ENCODE measurements around the gene SLC6A9. TPM values are rescaled to one million over a fixed set of nuclear protein-coding genes. Genes with fewer than 3 reads are reported as not detected.

Gene SLC6A9
- total RNA-seq, 3 donors from 2014 or later, result 21.1 to 52.5 (median 38.1) TPM

DNA sequence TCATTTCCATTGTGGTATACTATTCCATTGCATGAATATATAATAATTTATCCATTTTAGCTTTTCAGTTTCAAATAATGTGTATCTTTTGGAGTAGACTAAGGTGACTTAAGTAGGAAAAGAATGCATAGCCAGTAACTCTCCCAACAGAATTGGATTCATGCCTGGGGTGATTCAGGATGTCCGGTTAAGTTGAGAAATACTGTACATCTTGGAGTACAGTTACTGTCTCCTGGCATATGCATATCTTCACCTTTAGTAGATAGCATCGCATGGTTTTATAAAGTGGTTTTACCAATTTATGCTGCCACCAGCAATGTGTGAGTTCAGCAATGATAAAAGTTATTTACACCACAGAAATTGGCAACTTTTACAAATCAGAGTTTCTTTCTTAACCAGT is 18.6 kb upstream of the SLC6A9 start:
- Histone ChIP-seq H3K36me3 (ENCODE audit: low read depth) (no peaks in the 10 kb centered on the region), H3K4me3 (no peak overlapping the region), H3K4me1 (ENCODE audit: low read depth) (no peaks in the 10 kb centered on the region), H3K9me3 (no peaks in the 10 kb centered on the region)
- TF ChIP-seq, protein P1, sequence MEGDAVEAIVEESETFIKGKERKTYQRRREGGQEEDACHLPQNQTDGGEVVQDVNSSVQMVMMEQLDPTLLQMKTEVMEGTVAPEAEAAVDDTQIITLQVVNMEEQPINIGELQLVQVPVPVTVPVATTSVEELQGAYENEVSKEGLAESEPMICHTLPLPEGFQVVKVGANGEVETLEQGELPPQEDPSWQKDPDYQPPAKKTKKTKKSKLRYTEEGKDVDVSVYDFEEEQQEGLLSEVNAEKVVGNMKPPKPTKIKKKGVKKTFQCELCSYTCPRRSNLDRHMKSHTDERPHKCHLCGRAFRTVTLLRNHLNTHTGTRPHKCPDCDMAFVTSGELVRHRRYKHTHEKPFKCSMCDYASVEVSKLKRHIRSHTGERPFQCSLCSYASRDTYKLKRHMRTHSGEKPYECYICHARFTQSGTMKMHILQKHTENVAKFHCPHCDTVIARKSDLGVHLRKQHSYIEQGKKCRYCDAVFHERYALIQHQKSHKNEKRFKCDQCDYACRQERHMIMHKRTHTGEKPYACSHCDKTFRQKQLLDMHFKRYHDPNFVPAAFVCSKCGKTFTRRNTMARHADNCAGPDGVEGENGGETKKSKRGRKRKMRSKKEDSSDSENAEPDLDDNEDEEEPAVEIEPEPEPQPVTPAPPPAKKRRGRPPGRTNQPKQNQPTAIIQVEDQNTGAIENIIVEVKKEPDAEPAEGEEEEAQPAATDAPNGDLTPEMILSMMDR (IDR thresholded peaks at IDR 0.05), result no peak
- ATAC-seq (no peak), DNase-seq (no peak)
- intact Hi-C loops (cut with DNase I, micrococcal nuclease), result loop anchor here in 1 of 2 donors (5.0 kb wide), 1 partner anchor 43 kb away; no protein-coding TSS in a partner anchor

GRCh38 chr1:44048532-44049215 is 17.4 kb upstream of the SLC6A9 start:
- ATAC-seq (no peak), DNase-seq (no peak)
- H3K4me3 ChIP-seq, result no peak overlapping the region
- no peaks in the 10 kb centered on the region for H3K36me3 ChIP-seq (ENCODE audit: low read depth)
- H3K4me1 ChIP-seq (ENCODE audit: low read depth), result no peaks in the 10 kb centered on the region
- intact Hi-C loops (cut with DNase I, micrococcal nuclease), result loop anchor here in 1 of 2 donors (5.0 kb wide), 1 partner anchor 41 kb away; no protein-coding TSS in a partner anchor
- TF ChIP-seq, protein P1 (IDR thresholded peaks at IDR 0.05), result no peak
- H3K9me3 ChIP-seq, result no peaks in the 10 kb centered on the region

- Histone ChIP-seq H3K9me3 (no peaks in the 10 kb centered on the region), H3K4me1 (ENCODE audit: low read depth) (no peaks in the 10 kb centered on the region), H3K36me3 (ENCODE audit: low read depth) (no peaks in the 10 kb centered on the region), H3K4me3 (no peak overlapping the region)
- ATAC-seq (no peak), DNase-seq (no peak)
- TF ChIP-seq, protein P1 (IDR thresholded peaks at IDR 0.05), result no peak
- intact Hi-C loops (cut with DNase I, micrococcal nuclease), result loop anchor here in 1 of 2 donors (5.0 kb wide), 1 partner anchor 40 kb away; no protein-coding TSS in a partner anchor
These were observed 15.9 kb upstream of the SLC6A9 start for GRCh38 chr1:44047131-44047530.

DNA sequence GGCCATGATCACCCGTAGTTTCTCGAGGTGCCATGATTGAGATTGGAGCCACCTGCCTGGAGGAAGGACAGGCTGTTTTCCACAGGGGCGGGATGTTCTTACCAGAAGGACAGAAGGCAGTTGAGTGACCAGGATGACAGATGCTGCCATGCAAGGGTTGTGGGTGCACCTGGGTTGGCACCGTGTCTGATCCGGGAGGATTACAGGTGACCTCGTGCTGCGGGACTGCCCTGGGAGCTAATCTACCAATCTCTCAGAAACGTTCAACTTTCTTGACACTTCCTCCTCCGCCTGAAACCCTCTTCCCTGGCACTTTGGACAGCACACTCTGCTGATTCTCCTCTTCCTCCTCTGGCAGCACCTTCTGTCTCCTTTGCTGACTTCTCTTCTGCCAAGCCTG is 13.8 kb upstream of the SLC6A9 start:
- Histone ChIP-seq H3K4me1 (ENCODE audit: low read depth) (no peaks in the 10 kb centered on the region), H3K4me3 (no peak overlapping the region), H3K9me3 (no peaks in the 10 kb centered on the region), H3K36me3 (ENCODE audit: low read depth) (no peaks in the 10 kb centered on the region)
- TF ChIP-seq, protein P1 (IDR thresholded peaks at IDR 0.05), result no peak
- DNase-seq (no peak), ATAC-seq (no peak)
- intact Hi-C loops (cut with DNase I, micrococcal nuclease), result loop anchor here in 1 of 2 donors (5.0 kb wide), 1 partner anchor 38 kb away; no protein-coding TSS in a partner anchor

DNA sequence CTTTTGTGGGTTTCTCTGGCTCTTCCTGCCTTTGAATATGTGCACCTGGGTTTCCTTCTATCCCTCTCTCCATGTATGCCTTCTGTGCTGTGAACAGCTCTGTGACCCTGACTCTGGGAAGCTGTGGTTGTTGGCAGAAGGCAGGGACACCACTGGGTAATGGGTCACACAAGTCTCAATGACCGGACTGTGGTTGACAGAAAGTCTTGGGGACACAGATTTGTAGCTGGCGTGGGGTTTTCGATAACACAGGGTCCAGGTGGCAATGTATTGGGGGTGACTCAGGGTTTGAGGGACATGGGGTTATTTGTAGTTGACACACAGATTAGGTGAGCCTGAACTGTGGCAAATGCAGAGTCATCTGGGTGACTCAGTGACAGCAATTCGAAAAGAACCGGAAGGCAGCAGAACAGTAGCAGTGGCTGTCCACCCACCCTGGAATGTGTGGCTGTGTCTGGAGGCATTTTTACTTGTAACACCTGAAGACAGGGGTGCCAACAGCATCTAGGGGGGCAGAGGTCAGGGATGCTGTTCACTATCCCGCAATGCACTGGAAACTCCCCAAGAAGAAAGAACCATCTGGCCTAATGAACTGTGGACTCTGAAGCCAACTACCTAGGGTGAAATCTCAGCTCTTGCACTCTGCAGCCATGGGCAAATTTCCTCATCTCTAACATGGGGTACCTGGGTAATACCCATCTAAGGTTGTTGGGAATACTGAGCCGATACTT is 13.0 kb upstream of the SLC6A9 start:
- ATAC-seq, result no peak
- DNase-seq, result no peak
- Histone ChIP-seq H3K4me1 (ENCODE audit: low read depth) (no peaks in the 10 kb centered on the region), H3K9me3 (no peaks in the 10 kb centered on the region), H3K4me3 (no peak overlapping the region), H3K36me3 (ENCODE audit: low read depth) (no peaks in the 10 kb centered on the region)
- TF ChIP-seq, protein P1 (IDR thresholded peaks at IDR 0.05), result no peak
- intact Hi-C loops (cut with DNase I, micrococcal nuclease), result no loop called here
